GM20000 (cell line): ENCODE measurements around the gene OR51S1.
"Not testable (repeated sequence)": the region's sequence is repeated elsewhere in the genome, so short reads cannot be mapped to it uniquely, and the experiment has no call there.

Experiments used
- DNase-seq: peaks from one replicate; pipeline ENCODE4 v3.0.0; 2012; ENCODE audit warnings: low spot score
- CTCF ChIP-seq: IDR thresholded peaks from 2 replicates; pipeline ENCODE4 v1.5.1; 2012; ENCODE audit warnings: mild to moderate bottlenecking, control low read depth; ENCODE audit errors: extremely low read depth, missing control alignments

The OR51S1 gene

GRCh38 chr11:4808476-4808875 is 40.5 kb downstream of the OR51S1 start:
- TF ChIP-seq CTCF: no peak
- no peak for DNase-seq

GRCh38 chr11:4804280-4804679 is 44.7 kb downstream of the OR51S1 start, which contains the start of gene OR52R1:
TSS of gene OR52R1 (minus strand) at chr11:4804380. CDS start at chr11:4804380, 0 bp downstream.
- DNase-seq: no peak
- TF ChIP-seq CTCF: no peak

- DNase-seq: not testable (repeated sequence)
These were observed 47.7 kb downstream of the OR51S1 start for GRCh38 chr11:4801316-4801715.

- TF ChIP-seq CTCF: no peak
These were observed 50.4 kb downstream of the OR51S1 start for GRCh38 chr11:4798427-4799183.

More at GRCh38 chr11:4798427-4799183, 50.4 kb downstream of the OR51S1 start:
- no peak for DNase-seq
